GM19328 (cell line): Measurements from ENCODE around the gene BCLAF1.
"Not testable (repeated sequence)": the region's sequence is repeated elsewhere in the genome, so short reads cannot be mapped to it uniquely, and the experiment has no call there.

Source experiments
- ATAC-seq: cut with Tn5 transposase; IDR thresholded peaks from one replicate; pipeline ENCODE4 v1.9.1; 2021; ENCODE audit warnings: mild to moderate bottlenecking, moderate library complexity; ENCODE audit not compliant: unreplicated experiment

The BCLAF1 gene

DNA sequence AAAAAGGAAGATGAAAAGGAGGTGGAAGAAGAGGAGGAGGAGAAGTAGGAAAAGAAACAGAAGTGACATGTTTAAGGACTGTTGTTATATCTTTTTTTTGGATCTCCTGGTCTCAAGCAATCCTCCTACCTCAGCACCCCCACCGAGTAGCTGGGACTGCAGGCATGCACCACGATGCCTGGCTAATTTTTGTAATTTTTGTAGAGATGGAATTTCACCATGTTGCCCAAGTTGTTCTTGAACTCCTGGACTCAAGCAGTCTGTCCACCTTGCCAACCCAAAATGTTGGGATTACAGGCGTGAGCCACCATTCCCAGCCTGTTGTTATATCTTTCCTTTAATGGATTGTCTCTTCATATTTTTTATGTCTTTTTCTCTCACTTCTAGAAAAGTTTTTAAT is 19.5 kb upstream of the BCLAF1 start:
- ATAC-seq, result no peak

GRCh38 chr6:136308469-136308868 is 18.8 kb upstream of the BCLAF1 start:
- ATAC-seq, result not testable (repeated sequence)

DNA sequence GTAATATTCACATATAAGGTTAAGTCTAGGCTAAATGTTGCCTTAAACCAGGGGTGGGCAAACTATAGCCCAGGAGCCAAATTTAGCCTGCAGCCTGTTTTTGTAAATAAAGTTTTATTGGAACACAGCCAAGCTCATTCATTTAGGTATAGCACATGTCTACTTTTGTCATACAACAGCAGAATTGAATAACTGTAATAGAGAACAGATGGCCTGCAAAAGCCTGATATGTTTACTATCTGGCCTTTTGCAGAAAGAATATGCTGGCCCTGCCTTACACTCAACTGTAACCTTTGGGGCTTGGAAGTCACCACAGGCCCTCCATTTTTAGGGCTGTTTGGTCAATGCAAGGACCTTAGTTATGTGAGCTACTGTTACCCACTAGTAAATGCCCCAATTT is 17.7 kb upstream of the BCLAF1 start:
- no peak for ATAC-seq

- ATAC-seq, result no peak
These were observed 16.8 kb upstream of the BCLAF1 start for GRCh38 chr6:136306466-136306865.

GRCh38 chr6:136304410-136304809 is 14.8 kb upstream of the BCLAF1 start:
- ATAC-seq, result no peak

DNA sequence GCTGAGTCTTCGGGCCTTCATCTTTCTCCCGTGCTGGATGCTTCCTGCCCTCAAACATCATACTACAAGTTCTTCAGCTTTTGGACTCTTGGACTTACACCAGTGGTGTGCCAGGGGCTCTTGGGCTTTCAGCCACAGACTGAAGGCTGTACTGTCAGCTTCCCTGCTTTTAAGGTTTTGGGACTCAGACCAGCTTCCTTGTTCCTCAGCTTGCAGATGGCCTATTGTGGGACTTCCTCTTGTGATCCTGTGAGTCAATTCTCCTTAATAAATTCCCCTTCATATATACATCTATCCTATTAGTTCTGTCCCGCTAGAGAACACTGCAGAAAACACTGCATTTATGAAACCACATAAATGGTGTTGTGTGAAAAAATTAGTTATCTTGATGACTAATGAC is 13.9 kb upstream of the BCLAF1 start:
- ATAC-seq, result no peak

GRCh38 chr6:136294621-136295020 is 5.0 kb upstream of the BCLAF1 start:
- no peak for ATAC-seq

DNA sequence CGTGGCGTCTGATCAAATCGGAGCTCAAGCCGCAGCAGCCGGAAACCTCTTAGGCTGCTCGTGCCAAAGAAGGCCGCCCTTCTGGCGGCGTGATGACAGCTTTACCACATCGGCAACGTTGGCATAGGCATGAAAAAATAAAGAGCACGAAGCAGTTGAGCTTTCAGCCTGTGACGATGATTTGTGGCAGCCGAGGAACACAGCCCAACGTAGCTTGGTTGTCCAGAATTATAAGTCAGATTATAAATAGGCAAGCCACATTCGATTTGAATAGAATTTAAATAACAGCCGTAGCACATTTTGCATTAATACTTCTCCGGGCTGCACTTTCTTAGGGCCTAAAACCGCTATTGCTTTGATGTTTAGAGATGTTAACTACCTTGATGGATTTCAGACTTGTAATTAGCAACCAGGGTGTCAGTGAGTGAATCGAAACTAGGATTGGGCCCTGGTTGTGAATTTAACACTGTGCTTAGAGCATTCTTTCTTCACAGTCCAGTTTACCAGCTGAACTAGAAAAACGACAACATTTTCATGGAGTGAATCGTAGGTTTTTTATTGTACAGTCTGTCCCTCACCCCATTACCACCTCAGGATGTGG is 864 bp upstream of the BCLAF1 start:
- peak; percentile 16 for ATAC-seq

- ATAC-seq, result peak; percentile 37
These were observed 393 bp downstream of the BCLAF1 start for GRCh38 chr6:136289327-136289578.

GRCh38 chr6:136288566-136289326 is 900 bp downstream of the BCLAF1 start:
- ATAC-seq, result no peak

- no peak for ATAC-seq
These were observed 4.7 kb downstream of the BCLAF1 start for GRCh38 chr6:136284909-136285308.

GRCh38 chr6:136282906-136283305 is 6.7 kb downstream of the BCLAF1 start:
- no peak for ATAC-seq

DNA sequence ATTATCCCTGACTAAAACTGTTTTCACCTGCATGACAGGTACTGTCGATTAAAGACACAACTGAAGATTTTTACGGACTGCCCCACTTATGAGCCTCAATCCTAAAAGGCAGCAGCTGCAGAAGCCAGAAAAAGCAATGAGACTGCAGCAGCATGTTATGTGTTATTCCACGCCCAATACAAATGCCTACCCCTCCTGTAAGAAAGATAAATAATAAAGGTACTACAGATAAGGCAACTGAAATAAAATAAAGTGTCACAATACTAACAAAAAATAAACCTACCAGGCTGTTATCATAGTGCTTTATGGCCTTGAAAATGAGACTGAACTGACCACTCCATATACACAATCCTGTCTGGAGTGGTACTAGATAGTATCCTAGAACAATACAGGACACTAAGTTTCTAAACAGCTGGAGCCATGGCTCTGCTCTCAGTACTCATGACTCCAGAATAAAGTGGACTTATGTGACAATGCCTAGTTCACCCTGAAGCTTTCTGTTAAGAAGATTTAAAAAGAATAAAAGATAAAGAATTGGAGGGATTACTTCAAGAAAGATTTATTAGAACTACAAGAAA is 9.5 kb downstream of the BCLAF1 start:
- no peak for ATAC-seq

GRCh38 chr6:136274062-136274461 is 15.6 kb downstream of the BCLAF1 start:
- ATAC-seq, result no peak

- ATAC-seq, result no peak
These were observed 24.5 kb downstream of the BCLAF1 start for GRCh38 chr6:136265101-136265500.

GRCh38 chr6:136262940-136263339 is 26.7 kb downstream of the BCLAF1 start:
- ATAC-seq, result no peak

DNA sequence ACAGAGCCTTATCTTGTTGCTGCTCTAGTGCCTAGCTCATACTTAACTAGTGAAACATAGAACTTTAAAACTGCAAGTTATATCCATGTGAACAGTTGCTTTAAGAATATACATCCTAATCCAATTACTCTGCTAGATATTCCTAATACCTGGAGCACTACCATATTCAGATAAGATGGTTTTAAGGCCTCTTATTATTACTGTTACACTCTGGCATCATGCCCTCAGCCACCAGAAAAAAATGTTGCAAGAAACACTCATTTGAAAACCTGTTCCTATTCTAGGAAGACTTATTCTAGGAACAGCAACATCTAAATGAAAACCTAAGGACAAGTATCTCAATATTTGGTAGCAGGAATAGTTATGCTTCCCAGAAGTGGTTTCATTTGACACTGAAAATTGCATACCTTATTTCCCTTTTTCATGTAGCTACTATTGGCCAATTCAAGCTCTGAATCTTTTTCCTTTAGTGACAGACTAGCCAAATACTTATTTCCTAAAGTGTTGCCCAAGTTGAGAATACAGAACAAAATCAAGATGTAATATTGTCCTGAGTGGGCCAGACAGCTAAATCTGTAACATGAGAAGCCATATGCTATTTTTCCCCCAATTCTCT is 34.7 kb downstream of the BCLAF1 start:
- ATAC-seq, result no peak

DNA sequence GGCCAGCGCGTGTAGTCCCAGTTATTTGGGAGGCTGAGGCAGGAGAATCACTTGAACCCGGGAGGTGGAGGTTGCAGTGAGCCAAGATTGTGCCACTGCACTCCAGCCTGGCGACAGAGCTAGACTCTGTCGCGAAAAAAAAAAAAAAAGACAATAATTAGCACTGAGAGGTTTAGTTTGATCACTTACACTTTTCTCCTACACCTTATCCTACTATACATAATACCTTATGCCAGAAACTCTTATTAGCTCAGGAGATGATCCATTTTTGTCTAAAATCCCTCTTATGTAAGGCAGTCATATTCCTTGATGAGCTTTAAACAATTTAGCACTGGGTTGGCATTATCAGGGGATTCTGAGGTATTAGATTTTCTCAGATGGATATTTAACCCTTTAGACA is 35.9 kb downstream of the BCLAF1 start:
- no peak for ATAC-seq

GRCh38 chr6:136252441-136252840 is 37.2 kb downstream of the BCLAF1 start:
- no peak for ATAC-seq

- no peak for ATAC-seq
These were observed 38.3 kb downstream of the BCLAF1 start for GRCh38 chr6:136251394-136251793.

GRCh38 chr6:136250686-136251008 is 39.0 kb downstream of the BCLAF1 start:
- ATAC-seq, result peak; percentile 1
